GM12865 (cell line): ENCODE measurements around the gene CIDEB.
"Not testable (repeated sequence)": the region's sequence is repeated elsewhere in the genome, so short reads cannot be mapped to it uniquely, and the experiment has no call there.

ENCODE experiments used
- DNase-seq: peaks from one replicate; pipeline ENCODE4 v3.0.0; 2010; ENCODE audit warnings: low read depth
- H3K4me3 ChIP-seq: 2 replicates; pipeline ENCODE4 v1.5.1; 2011; ENCODE audit warnings: mild to moderate bottlenecking, low read depth, low read length, control low read depth
- TF ChIP-seq, protein P1 (sequence below): IDR thresholded peaks from 2 replicates; pipeline ENCODE4 v1.5.1; 2011; ENCODE audit warnings: low read length, control low read depth, low read depth, inconsistent platforms; ENCODE audit not compliant: insufficient read depth; ENCODE audit errors: missing control alignments

CIDEB gene

DNA sequence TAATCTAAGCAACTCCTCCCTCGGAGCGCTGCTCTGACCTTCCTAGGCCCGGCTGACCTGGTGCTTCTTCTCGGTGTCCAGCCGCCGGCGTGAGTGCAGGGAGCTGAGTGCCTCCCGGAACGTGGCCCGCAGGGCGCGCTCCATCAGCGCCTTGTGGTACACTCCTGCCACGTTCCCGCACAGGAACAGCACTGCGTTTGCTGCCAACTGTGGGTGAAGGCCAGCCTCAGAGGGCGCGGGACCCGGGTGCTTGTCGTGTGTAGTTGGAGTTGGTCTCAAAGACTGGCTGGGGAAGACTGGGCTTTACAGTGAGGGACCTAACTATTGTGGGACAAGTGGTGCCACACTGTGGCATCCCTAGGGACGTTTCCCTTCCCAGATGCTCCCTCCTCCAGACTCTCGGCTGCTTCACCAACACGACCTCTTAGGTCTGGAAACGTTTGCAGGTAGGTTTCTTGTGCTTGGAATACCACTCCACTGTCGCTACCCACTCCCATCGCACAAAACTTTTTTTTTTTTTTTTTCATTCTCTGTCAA is 24.0 kb upstream of the CIDEB start:
- TF ChIP-seq, protein P1, sequence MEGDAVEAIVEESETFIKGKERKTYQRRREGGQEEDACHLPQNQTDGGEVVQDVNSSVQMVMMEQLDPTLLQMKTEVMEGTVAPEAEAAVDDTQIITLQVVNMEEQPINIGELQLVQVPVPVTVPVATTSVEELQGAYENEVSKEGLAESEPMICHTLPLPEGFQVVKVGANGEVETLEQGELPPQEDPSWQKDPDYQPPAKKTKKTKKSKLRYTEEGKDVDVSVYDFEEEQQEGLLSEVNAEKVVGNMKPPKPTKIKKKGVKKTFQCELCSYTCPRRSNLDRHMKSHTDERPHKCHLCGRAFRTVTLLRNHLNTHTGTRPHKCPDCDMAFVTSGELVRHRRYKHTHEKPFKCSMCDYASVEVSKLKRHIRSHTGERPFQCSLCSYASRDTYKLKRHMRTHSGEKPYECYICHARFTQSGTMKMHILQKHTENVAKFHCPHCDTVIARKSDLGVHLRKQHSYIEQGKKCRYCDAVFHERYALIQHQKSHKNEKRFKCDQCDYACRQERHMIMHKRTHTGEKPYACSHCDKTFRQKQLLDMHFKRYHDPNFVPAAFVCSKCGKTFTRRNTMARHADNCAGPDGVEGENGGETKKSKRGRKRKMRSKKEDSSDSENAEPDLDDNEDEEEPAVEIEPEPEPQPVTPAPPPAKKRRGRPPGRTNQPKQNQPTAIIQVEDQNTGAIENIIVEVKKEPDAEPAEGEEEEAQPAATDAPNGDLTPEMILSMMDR: no peak
- no peak for DNase-seq
- no peak overlapping the region for H3K4me3 ChIP-seq

DNA sequence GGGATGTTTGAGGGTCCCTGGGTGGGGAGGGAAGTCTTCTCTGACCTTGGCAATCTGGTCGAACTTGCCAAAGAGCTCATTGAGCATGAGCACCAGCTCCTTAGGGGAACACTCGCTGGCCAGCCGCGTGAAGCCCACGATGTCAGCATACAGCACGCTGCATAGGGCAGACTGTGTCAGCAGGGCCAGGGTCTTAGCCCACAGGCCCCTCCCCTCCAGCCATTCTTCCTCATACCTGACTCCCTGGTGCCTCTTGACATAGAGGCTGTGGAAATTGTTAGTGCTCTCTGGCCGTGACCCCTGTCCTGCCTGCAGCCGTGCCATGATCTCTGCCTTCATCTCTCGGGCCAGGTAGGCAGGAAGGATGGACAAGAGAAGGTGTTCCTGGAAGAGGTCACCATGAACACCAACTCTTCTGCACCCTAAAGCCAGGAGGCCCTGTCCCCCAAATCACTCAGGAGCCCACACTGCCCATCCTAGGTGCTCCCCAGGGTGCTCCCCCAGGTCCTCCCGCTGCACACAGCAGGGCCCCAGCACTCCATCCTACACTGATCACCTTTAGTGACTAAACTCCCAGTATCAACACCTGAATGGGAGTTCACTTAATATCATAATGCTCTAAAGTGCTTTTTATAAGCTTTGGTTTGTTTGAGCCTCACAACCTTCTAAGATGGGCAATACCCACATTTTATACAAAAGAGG is 23.3 kb upstream of the CIDEB start:
- DNase-seq: no peak
- TF ChIP-seq, protein P1: no peak
- H3K4me3 ChIP-seq: no peak overlapping the region

DNA sequence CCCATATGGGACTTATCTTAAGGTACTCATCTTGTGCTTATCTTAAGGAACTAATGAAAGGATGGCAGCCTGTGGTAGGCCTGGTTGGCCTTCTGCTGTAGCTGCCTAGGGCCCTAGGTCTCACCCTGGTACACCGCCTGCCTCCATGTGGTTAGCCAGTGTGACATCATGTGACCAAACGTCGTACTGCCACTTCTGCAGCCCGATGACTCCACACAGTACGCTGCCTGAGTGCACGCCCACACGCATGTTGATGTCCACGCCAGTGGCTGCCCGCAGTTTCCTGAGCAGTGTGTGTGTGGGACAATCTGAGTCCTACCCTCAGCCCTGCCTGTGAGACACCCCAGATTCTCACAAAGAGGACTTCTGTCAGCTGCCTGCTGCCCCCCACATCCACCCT is 22.0 kb upstream of the CIDEB start:
- TF ChIP-seq, protein P1: no peak
- DNase-seq: no peak

DNA sequence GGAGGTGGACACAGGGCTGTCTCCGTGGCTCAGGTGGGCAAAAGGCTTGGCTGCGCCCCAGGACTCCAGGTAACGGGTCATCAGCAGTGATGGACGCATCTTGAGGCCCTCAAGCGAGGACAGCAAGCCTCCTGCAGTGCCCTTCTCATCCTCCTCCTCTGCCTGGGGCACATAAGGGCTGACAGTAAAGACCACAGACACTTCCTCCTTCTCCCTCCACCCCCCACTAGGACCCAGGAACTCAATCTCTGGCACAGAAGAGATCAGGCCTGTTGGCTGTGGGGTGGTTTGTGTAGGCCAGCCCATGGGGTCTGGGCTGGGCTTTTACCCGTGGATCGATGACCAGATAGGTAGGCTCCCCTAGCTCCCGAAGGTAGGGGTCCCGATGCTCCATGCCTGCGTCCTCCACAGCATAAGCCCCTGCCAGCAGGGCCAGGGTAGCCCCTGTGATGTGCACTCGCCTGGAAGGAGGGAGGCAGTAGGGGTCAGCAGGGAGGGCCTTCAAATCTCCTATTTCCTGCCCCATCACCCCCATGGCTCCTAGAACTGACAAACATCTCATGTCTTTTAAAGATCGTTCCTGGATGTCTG is 21.4 kb upstream of the CIDEB start:
- no peak for DNase-seq
- TF ChIP-seq, protein P1: no peak
- H3K4me3 ChIP-seq: no peak overlapping the region

More for the DNA sequence above, 22.0 kb upstream of the CIDEB start:
- no peak overlapping the region for H3K4me3 ChIP-seq

DNA sequence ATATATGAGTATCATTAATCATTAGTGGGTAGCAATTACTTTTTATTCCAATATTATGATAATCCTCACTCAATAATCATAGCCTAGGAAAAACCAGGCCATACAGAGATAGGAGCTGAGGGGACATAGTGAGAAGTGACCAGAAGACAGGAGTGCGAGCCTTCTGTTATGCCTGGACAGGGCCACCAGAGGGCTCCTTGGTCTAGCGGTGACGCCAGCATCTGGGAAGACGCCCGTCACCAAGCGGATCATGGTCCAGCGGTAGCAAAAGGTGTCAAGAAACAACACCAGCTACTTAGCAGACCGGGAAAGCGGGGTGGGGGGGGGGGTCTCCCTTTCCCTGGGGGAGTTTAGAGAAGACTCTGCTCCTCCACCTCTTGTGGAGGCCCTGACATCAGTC is 20.1 kb upstream of the CIDEB start:
- DNase-seq, H3K4me3 ChIP-seq: not testable (repeated sequence)
- TF ChIP-seq, protein P1: peak; percentile 18

DNA sequence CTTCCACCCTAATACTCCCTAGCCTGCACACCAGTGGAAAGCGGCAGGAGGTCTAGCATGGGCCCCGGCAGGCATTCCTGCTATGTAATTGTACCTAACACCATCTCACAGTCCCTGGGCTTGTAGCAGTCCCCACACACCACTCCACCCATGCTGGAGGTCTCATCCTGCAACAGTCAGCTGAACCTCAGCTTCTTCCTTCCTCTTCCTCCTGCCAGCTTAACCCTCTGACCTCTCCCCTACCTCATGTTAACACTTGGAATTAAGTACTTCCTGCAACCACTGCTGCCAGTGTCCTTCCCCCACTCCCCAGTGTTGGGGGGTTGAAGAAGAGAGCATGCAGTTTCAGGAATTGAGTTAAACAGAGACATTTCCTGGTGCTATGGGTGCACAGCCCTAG is 19.5 kb upstream of the CIDEB start:
- no peak for DNase-seq
- TF ChIP-seq, protein P1: no peak

More for the DNA sequence above, 19.5 kb upstream of the CIDEB start:
- no peak overlapping the region for H3K4me3 ChIP-seq
